GM12865 (cell line): ENCODE results near the gene TLE3.

Source experiments
- DNase-seq: peaks from one replicate; pipeline ENCODE4 v3.0.0; 2010; ENCODE audit warnings: low read depth
- H3K4me3 ChIP-seq: 2 replicates; pipeline ENCODE4 v1.5.1; 2011; ENCODE audit warnings: mild to moderate bottlenecking, low read depth, low read length, control low read depth
- CTCF ChIP-seq: IDR thresholded peaks from 2 replicates; pipeline ENCODE4 v1.5.1; 2011; ENCODE audit warnings: low read length, control low read depth, low read depth, inconsistent platforms; ENCODE audit not compliant: insufficient read depth; ENCODE audit errors: missing control alignments

The TLE3 gene

GRCh38 chr15:70099167-70099966, 1.6 kb upstream of the TLE3 start:
- peak; percentile 100 for DNase-seq
- H3K4me3 ChIP-seq: peak overlapping the region; percentile 76
- TF ChIP-seq CTCF: no peak

GRCh38 chr15:70098461-70099166, 897 bp upstream of the TLE3 start:
- no peak for TF ChIP-seq CTCF
- DNase-seq: peak; percentile 38
- H3K4me3 ChIP-seq: peak overlapping the region; percentile 76

DNA sequence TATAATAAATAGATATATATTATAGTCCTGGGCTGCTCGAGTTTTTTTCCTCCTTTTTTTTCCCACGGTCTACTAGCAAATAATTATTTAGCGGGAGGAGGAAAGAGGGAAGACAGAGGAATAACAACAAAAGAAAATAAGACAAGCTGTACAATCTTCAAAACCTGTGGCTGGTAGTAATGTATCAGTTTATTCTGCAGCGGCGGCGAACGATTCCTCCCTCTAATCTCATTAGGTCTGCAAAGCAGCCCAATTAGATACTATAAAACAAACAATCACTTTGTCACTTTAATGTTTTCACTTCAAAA, 390 bp upstream of the TLE3 start:
- peak; percentile 26 for DNase-seq

DNA sequence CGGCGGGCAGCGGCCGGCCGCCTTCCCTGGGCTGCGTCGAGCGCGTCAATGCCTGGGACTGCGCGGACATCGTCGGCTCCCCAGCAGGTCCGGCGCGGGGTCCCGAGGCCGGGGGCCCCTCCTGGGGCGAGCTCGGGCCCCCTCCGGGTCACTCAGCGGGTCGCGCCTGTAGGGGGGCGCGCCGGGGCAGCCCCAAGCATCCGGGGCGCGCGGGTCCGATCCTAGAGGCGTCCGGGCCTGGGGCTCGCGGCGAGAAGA, 725 bp downstream of the TLE3 start:
- H3K4me3 ChIP-seq: peak overlapping the region; percentile 92
- no peak for DNase-seq
- TF ChIP-seq CTCF: no peak

More for the DNA sequence above, 390 bp upstream of the TLE3 start:
- no peak for TF ChIP-seq CTCF
- peak overlapping the region; percentile 76 for H3K4me3 ChIP-seq

- TF ChIP-seq CTCF: no peak
- peak; percentile 43 for DNase-seq
- H3K4me3 ChIP-seq: peak overlapping the region; percentile 92
Measured at GRCh38 chr15:70096215-70097062, 1.3 kb downstream of the TLE3 start.

DNA sequence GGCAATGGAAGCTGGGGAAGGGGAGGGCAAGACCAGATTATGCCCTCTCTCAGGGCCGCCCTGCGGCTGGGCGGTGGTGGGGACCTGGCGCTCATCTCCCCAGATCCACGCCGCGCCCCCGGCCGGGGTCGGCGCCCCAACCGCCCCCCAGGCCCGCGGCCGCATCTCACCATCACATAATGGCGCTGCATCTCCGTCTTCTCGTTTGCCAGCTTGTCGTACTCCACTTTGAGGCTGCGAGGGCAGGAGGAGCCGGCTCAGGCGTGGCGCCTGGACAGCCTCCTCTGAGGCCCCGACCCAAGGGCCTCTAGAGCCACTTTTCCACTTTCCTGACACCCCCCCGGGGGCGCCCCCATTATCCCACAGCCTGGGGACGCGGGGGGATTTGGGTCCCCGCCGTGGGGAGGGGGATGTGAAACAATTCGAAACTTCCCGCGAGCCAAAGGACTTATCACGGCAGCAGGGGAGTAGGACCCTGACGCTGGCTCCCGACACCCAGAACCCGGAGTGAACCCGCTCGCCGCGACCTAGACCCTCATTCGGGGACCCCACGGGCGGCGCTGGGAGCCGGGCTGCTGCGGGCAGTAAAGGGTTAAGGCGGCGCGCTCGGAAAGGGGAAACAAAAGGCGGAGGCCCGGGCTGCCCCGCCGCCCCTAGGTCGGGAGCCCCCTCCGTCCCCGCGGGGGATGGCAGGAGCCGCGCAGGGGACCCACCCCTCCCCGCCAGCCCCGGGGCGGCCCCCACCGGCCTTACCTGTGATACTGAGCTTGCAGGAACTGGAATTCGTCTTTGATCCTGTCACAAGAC, 2.1 kb downstream of the TLE3 start:
- TF ChIP-seq CTCF: no peak
- peak; percentile 58 for DNase-seq

More for the DNA sequence above, 2.1 kb downstream of the TLE3 start:
- H3K4me3 ChIP-seq: peak overlapping the region; percentile 92
